NOMO-1 treated with DMSO at 0.1 percent for 48 hours (cell line): ENCODE measurements around the gene SEC24C.
"Not testable (repeated sequence)": the region's sequence is repeated elsewhere in the genome, so short reads cannot be mapped to it uniquely, and the experiment has no call there.

Experiments used
- DNase-seq: peaks from one replicate; lab custom pipeline; 2025; ENCODE audit not compliant: unreplicated experiment; lab: John Stamatoyannopoulos, UW

The SEC24C gene

GRCh38 chr10:73731588-73732375 lies 12.4 kb upstream of the SEC24C start:
- DNase-seq: no peak

GRCh38 chr10:73732426-73732825 lies 11.7 kb upstream of the SEC24C start:
- DNase-seq: no peak

DNA sequence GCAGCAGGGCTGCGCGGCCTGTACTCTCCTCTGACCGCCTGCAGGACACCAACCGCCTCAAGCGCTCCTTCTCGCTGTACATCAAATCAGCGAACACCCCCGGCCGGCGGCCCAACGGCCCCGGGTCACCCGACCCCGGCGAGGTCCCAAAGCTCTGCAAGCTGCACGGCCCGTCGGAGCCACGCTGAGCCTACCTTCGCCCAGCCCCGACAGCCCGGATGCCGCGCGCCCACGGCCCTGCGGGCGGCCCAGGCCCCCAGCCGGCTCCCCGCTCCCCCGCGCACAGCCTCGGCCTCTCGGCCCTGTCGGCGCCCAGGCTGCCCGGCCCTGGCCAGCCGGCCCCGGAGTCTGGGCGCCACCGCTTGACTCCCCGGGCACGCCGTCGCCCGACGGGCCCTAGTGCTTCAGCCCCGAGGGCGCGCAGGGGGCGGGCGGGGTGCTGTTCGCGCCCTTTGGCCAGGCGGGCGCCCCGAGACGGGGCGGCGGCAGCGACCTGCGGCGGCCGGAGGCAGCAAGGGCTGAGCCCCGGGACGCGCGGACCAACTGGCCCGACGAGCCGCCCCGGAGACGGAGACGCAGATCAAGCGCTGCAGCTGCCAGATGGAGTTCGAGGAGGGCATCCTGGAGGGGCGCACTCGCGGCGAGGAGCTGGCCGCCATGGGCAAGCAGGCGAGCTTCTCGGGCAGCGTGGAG lies 11.1 kb upstream of the SEC24C start:
- no peak for DNase-seq

DNA sequence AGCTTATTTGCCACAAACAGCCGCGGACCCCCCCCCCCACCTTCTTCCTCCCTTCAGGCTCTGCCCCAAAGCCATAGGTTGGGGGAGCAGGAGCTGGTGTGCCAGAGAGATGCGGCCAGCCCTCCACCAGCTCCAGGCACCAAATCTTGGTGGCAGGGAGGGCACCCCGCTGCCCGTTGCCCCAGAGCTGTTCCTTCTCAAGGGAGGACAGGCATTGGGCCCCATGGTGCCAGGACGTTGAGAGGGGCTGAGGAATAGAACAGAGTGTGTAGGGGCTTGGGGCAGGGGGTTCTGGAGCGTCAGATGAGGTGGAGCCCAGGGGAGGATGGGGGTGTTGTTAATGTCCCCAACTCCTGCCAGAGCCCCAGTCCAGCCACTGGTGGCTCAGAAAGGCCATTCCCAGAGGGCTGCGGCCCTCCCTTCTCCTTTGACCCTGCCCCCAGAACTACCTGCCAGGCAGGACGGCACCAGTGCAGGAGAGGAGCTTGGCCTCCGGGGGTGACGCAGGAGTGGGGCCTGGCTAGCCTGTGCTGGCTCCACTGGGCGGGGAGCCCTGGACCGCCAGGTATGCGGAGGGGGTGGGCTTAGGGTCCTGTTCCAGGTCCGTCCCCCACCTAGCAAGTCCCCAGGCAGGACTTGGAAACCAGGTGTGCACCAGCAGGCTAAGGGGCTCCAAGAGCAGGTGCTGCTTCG lies 10.0 kb upstream of the SEC24C start:
- DNase-seq: no peak

GRCh38 chr10:73734796-73735305 lies 9.3 kb upstream of the SEC24C start:
- DNase-seq: no peak

GRCh38 chr10:73740501-73741254 lies 3.5 kb upstream of the SEC24C start:
- DNase-seq: not testable (repeated sequence)

DNA sequence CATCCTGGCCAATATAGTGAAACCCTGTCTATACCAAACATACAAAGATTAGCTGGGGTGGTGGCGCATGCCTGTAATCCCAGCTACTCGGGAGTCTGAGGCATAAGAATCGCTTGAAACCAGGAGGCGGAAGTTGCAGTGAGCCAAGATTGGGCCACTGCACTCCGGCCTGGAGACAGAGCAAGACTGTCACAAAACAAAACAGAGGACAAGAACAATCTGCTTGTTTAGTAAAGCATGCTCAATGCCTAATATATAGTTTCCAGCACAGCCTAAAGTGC lies 1.8 kb upstream of the SEC24C start:
- no peak for DNase-seq

GRCh38 chr10:73743327-73743904 lies 756 bp upstream of the SEC24C start:
- no peak for DNase-seq

- DNase-seq: peak; percentile 55
Measured at GRCh38 chr10:73744664-73744975, 448 bp downstream of the SEC24C start.

DNA sequence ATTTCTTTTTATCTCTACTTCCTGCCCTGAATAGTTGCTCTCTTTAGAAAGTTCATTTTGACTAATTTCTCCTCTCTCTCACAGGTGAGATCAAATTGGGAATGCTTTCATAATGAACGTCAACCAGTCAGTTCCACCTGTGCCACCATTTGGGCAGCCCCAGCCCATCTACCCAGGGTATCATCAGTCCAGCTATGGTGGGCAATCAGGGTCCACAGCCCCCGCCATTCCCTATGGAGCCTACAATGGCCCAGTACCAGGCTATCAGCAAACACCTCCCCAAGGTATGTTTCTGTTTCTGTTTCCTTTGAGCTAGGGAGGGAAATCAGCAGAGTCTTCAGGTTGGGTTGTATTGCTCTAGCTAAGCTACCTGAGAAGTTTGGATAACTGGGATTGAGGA lies 2.5 kb downstream of the SEC24C start:
- DNase-seq: no peak

DNA sequence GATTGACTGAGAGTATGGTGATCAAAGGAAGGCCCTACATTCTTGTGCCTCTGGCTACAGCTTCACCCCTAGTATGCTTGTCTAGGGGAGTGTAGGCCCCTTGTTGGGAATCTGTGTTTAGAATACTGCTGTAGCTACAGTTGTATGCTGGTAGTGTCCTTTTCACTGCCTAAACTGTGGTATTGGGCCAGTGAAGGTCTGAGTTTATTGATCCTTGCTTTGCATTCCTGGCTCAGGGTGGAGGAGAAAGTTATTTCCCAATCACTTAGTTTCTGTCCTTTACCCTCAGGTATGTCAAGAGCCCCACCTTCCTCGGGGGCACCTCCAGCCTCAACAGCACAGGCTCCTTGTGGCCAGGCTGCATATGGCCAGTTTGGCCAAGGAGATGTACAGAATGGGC lies 6.6 kb downstream of the SEC24C start:
- no peak for DNase-seq

GRCh38 chr10:73756183-73756582 lies 12.0 kb downstream of the SEC24C start:
- no peak for DNase-seq

DNA sequence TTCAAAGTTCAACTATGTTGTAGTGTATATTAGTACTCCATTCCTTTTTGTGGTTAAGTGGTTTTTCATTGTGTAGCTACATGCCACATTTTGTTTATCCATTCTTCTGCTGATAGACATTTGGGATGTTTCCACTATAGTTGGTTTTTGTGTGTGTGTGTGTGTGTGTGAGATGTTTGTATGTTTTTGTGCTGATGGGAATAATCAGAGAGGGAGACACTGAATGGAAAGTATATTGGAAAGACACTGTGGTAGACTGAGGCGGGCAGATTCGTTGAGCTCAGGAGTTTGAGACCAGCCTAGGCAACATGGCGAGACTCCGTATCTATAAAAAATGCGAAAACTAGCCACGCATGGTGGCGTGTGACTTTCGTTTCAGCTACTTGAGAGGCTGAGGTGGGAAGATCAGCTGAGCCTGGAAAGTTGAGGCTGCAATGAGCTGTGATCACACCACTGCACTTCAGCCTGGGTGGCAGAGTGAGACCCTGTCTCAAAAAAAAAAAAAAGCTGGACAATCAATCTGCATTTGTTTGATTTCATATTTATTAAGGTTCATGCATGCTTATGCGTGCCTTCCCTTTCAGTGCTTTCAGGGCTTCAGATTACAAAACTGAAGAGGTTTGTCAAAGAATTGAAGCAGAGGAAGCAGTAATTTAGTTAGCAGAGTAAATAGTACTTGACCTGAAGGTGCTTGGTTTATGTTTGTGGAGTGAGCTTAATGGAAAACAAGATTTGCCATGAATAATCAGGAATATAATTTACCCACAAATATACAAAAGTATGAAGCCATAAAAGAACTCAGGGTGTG lies 14.7 kb downstream of the SEC24C start:
- DNase-seq: no peak

DNA sequence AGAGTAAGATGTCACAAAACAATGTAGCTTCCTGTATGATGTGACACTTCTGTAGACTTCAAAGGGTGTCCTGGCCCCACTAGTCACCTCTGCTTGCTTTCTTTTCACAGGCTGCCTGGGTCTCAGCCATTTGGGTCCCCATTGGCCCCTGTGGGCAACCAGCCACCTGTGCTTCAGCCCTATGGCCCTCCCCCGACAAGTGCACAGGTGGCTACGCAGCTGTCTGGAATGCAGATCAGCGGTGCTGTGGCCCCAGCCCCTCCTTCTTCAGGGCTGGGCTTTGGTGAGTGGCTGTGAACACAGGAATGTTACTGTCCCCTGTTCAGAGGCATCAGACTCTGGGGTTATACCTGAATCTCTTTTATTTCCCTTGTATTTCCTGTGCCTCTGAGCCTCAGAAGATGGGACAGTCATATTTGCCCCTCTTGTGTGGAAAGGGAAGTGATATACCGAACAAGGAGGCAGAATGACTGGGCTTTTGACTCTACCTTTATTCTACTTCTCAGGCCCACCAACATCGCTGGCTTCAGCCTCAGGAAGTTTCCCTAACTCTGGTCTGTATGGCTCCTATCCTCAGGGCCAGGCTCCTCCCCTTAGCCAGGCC lies 15.4 kb downstream of the SEC24C start:
- DNase-seq: no peak

DNA sequence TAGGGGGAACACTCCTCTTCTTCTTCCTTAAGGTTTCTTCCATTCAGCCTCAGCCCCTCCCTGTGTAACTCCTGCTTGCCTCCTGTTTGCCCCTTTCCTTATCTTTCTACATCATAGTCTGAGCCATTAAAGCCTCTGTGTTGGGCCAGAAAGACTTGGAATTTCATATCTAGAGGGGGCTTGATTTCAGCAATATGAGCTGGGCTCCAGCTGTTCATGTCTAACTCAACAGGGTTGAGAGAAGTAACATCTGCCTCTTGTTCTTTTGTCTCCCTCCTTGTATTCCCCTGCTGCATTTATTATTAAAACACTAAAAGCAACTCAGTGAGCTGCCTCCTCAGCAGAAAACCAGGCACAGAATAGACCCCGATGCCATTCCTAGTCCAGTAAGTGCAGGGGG lies 17.6 kb downstream of the SEC24C start:
- no peak for DNase-seq

DNA sequence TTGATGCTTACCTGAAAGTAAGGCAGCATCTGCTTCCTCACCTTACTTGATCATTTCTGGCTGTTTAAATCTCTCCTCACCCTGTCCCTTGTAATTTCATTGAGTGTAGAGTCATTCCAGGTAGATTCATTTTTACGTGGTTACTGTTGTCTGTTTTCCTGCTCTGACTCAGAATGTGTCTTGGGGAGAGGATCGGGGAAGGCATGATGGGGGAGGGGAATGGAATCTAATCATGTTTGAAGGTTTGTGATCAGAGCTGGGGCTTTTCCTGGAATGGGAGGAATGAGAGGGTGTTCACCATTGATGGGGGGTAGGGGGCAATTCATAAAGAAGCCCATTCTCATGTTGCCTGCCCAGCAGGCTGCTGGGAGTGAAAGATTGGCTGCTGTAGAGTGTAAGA lies 18.7 kb downstream of the SEC24C start:
- no peak for DNase-seq

DNA sequence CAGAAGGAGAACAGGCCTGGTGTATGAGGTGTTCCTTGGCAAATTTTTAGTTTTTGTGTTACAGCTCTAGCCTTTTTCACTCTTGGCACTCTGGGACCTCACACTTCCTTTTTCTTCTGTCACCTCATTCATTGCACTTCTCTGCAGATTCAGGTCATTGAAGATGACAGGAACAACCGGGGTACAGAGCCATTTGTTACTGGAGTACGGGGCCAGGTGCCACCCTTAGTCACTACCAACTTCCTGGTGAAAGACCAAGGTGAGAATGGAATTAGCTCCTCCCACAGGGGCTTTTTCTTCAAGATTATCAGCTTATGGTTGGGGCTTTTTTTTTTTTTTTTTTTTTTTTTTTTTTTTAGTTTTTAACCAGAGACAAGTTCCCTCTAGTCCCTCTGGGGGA lies 19.2 kb downstream of the SEC24C start:
- no peak for DNase-seq

DNA sequence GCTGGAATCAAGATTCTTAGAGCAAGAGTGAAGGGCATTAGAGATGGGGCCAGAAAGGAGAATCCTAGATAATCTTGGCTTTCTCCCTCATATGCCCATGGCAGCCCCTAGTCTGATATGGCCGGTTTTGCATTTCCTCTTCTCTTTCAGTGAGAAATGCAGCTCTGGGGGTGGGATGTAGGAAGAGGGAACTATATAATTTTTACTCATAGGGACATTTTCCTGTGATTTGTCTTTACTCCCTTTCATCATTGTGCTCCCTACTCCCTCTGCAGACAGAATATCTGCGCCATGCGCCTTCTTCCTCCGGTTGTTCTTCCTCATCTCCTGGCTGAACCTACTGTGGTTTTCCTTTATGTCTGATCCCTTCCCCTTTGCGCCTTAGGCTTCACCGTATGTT lies 20.9 kb downstream of the SEC24C start:
- DNase-seq: no peak

DNA sequence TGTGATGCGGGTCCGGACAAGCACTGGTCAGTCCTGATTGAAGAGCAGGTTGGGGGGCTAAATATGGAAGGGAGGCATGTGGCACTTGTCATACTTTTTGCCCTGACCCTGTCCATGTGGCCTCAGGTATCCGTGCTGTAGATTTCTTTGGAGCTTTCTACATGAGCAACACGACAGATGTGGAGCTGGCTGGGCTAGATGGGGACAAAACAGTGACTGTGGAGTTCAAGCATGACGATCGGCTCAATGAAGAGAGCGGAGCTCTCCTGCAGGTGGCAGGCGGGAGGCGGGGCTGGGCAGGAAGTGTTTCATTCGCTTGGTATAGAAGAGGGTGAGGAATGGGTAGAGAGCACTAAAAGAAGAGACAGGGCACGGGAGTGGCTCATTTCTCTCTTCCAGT lies 24.7 kb downstream of the SEC24C start:
- no peak for DNase-seq

GRCh38 chr10:73769396-73769795 lies 25.2 kb downstream of the SEC24C start:
- no peak for DNase-seq
